HG02678 (cell line): Measurements from ENCODE around the gene PDE4B.

Source experiments
- ATAC-seq: cut with Tn5 transposase; IDR thresholded peaks from one replicate; pipeline ENCODE4 v1.9.1; 2021; ENCODE audit warnings: mild to moderate bottlenecking, moderate library complexity; ENCODE audit not compliant: unreplicated experiment

The PDE4B gene

DNA sequence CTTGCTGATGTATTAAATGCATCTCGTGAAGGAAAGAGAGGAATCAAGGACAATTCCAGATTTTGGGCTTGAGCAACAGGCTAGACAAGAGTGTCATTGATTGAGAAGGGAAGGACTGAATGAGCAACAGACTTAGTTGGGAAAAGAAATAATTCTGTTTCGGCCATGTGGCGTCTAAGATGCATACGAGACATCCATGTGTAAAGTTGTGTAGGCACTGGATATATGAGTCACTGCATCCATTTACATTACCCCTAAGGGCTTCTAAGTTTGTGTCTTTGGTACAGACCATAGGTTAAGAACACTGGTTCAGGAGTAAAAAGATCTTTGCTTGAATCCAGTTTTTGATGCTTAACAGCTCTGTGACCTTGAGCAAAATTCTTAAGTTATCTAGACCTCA, 434.3 kb downstream of the PDE4B start:
- no peak for ATAC-seq

DNA sequence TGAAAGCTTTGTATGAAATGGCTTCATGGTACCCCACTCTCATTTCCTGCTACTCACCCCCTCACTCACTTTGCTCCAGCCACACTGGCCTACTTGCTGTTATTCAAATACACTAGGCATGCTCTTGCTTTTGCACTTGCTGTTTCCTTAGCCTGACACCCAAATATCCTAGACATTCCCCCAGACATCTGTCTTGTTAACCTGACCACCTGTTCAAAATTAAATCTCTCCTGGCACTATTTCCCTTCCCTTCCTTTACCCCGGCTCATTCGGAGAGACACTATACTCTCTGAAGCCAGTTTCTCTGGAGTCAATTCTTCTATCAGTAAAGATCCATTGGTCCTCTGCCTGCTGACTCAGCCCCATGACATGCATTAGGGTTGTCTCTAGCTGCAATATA, 435.3 kb downstream of the PDE4B start:
- ATAC-seq: no peak

DNA sequence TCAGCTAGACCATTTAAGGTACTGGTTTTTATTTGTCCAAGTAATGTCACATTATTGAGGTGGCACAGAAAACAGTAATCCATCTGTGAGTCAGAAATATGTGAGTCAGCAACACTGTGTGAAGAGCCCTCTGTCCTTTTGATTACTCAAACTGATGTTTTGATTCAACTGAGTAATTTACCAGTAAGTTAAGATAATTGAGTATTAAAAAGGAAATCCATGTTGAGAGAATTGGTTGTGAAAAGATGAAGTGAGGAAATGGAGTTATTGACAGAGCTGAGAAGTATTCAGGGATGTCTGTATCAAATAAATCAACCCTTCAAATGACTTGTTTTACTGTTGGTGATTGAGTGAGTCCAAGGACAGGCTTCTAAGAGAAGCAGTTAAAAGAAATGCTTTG, 438.5 kb downstream of the PDE4B start:
- ATAC-seq: no peak

DNA sequence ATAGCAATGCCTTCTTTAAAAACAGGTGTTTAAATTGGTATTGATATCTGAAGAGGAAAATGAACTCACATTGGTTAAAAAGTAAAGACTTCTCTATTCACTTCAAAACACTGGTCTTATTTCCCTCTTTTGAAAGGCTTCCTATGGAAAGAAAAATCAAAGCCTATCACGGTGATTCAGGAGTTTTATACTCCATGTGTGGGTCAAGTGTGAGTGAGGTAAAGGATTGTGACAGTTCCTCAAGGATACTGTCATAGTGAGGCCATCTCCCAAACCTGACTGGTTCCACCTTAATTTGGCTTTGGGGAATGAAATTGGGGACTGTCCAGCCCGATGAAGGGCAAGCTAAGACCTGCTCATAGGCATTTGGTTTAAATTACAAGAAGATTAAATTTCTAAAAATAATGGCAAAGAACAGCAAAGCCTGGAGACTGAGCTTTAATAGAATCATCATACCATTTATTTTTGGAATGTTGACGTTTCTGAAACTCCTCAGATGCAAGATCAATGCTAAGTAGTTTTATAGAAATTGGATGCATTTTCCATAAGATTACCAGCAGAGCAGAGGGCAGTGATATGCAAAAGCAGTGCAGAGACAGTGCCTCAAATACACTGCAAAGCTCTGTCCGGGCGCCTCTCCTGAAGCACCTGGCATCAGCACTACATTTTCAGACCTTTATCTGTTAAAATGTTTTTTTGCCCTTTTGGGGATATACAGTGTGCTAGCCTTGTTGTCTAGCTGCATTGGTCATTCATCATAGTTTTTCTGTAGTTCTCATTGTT, 439.2 kb downstream of the PDE4B start:
- ATAC-seq: no peak

DNA sequence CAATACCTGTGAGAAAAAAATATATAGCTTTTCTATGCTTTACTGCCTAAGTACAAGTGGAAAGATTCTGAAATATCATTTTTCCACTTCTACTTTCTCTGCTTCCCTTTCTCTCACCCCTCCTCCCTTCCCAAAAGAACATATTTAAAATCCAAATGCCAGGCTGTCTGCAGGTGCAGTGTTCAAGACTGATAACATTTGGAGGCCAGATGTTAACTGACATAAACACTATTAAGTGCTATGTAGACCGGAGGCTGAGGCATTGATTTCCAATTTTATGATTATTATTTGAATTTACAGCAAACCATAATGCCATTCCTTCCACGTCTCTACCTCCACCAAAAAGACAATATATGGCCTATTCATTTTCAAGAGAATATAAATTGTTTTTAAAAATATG, 444.3 kb downstream of the PDE4B start:
- ATAC-seq: no peak

DNA sequence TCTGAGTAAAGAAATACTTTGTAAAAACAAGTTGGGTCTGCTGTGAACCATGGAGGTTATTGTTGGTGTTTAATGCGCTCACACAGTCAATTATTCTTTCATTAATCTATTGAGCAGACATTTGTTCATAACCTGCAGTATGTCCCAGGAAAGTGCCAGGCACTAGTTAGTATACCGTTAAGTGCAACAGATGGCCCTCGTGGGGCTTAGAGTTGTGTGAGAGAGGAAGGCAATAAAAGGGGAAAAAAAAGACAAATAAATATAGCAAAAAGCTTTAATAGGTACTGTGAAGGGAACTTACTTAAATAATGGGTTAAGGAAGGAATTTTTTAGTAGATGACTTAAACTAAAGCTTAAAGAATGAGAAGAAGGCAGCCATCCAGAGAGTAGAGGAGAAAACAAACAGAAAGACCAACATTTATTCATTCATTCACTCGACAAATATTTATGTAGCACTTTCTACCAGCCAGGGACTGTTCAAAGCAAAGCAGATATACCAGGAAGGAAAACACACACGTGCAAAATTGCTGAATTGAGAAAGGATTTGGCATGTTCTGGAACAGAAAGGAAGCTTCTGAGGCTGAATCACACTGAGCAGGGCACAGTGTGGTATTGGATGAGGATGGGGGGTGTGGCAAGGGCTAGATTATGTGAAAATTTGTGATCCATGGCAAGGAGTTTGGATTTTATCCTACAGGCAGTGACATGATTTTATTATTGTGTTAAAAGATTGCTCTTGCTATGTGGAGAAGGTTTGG, 445.2 kb downstream of the PDE4B start:
- no peak for ATAC-seq

DNA sequence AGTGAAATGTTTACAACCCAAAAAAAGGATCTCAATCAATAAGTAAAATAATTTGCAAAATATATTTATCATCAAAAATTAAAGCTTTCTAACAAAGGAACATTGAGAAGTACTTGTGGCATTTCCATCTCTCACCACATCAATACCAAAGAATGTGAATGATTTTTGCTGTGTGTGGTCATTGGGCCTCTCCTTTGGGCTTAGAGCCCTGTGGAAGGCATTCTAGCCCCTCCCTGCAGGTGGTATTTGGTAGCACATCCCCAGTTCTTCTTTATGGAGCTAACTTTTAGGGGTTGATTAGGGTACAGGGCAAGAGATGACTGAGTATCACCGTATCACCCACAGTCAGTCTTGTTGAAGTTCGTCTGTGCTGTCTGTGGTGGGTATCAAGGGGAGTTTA, 447.1 kb downstream of the PDE4B start:
- ATAC-seq: no peak

DNA sequence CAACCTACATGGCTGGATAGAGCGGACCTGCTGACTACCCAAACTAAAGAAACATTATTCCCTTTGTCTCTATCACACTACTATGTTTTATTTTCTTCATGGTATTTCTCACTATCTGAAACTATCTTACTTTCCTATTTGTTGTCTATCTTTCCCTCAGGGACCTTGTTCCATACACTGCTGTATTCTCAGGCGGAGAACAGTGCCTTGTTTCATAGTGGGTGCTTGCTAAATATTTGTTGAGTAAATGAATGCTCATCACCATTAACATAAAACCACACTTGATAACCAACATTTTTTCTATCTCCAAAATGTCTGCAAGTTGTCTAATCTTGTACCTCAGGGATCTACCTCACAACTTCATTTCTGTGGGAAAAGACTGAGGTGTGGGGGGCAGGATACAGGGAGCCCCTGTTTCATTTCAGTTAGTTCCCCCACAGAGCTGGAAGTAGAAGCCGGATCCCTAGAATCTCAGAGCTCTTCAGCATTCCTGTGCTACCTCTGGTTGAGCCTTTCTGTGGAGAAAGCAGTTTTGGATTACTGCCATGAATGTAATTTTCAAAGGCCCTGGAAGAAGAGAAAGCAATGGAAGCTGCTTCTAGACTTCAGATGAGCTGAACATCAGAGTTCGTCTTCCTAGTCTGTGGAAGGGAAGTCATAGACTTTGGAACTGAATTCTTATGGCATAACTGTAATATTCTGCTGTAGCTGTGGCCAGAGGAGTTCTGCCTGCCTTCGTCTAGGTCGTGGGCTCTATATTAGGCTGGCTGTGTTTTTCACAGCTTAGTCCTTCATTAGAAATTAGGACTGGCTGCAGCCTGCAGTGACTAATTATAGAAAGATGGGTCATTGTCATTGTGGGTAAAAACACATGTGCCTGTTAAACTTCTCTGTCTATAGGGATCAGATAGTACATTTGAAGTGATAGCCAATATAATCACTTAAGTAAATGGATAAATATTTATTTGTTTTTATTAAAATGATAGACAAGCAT, 448.1 kb downstream of the PDE4B start:
- ATAC-seq: no peak

DNA sequence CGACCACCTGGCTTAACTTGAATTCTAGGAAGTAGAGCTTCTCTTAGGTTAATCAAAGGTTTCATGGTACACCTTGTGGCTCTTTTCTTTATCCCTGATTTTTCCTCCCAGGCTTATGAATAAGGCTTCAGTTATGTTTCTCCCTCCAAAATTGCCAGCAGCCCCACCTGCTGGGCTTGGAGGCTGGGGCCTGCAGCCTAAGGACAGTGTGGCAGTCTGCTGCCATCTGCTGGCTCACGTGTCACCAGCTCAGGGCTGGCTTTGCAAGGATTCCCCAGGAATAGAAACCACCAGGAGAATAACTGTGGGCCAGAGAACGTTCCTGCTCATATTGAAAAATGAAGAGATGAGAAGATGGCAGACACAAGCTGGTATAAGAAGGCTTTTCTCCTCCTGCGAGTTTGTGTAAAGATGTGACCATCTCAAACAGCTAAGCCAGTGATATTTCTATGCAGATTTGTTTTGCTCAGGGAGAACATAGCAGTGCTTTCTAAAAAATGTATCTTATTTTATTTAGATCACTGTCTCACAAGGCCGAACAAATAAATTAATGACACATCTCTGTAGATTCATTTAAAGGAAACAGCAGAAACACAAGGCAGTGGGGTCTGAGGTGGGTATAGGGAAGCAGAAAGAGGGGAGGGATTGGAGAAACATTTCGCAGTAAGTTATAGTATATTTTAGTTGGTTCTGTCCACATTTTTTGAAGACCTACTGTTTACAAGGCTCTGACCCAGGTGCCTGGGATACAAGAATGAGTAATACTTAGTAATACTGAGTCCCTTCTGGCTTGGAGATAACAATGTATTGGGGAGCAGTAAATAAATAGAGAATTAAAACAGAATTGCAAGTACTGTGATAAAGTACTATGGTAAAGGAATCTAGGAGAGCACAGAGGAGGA, 450.2 kb downstream of the PDE4B start:
- ATAC-seq: peak; percentile 93

DNA sequence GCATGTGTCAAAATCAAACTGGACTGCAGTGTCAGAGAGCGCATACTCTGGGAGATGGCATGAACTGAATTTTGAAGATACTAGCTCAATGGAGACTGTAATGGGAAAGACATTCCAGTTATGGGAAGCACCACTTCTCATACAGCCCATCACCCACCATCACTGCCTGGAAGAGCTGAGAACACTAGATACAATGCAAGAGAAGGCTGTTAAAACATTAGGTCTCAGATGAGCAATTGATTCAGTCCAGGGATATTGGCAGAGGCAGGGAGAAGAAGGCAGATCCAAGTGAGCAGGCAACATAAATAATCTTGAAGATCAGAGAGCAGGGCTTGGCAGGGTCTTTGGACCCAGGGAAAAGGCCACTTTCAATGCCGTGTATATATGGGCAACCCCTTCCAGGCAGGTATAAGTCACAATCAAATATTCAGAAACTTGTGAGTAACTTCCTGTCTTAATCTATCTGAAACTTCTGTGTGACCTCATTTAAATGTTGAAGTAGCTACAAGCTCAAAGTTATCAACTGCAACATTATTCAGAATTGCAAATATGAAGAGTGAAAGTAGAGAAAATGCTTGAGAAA, 450.9 kb downstream of the PDE4B start:
- ATAC-seq: peak; percentile 32

DNA sequence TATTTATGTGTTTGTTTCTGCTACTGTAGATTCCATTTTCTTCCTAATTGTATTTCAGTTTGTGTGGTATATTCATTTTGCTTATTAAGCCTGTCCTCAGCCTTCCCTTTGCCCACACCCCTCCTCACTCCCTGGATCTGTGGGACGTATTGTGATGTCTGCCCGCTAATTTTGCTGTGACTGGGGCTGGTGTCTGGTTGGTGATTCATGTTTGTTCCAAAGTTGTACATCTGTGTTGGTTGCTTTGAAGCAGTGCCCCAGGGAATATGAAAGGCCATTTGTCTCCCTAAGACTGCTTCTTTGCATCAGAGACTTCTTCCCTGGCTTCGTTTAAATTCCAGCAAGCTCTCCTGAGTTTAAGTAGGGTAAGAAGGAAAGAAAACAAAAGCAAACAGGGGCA, 451.7 kb downstream of the PDE4B start:
- ATAC-seq: no peak

DNA sequence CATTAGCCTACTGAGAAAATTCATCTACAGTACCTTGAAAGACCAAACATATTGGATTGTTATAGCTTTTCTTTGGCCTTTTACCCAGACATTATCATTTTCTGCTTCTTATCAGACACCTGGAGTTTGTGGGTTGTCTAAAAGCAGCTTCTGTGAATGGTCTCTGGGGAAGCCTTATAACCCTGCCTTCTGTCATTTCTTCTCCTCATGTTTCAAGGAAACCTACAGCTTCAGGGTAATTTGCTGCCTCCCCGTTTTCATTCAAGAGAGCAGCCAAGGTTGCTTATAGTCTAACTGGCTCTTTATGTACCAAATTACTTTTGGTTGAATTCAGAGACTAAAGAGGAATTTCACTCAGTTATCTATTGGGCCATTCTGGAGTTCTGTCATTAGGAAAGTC, 453.0 kb downstream of the PDE4B start:
- ATAC-seq: no peak

DNA sequence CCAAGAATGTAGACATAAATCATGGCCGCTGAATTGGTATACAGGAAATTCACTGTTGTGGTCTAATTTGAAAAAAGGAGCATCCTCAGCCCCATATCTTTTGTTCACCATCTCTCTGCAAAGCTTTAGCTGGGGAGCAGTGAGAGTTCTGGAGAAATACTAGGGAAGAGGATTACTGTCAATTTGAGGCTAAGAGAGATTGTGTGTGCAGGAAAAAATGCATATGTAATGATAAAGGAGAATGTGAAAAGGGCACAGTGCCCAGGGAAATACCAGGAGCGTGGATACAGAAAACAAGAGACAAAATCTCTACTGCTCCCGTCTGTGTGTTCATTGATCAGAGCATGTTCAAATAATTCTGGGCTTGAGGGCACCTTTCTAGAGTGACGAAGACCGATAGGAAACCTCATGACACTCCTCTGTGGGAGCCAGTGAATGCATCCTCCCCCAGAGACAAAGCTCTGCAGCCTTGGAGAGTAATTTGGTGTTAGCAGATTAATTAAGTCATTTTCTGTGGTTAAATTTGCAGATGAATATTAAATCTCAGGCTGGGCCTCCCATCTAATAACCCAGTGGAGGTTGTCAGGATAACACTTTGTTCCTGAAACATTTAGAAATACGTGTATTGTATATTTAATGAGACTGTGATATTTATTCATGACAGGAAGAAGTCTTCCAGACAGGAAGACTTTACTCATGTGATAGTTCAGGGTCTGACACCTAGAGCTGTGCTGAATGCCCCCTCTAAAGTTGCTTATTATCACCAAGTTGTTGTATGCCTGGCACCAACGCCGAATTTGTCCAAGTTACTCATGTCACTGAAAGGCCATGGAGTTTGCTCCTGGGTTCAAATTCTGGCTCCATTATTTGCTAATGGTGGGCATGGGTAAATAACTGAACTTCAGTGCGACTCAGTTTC, 453.9 kb downstream of the PDE4B start:
- no peak for ATAC-seq

DNA sequence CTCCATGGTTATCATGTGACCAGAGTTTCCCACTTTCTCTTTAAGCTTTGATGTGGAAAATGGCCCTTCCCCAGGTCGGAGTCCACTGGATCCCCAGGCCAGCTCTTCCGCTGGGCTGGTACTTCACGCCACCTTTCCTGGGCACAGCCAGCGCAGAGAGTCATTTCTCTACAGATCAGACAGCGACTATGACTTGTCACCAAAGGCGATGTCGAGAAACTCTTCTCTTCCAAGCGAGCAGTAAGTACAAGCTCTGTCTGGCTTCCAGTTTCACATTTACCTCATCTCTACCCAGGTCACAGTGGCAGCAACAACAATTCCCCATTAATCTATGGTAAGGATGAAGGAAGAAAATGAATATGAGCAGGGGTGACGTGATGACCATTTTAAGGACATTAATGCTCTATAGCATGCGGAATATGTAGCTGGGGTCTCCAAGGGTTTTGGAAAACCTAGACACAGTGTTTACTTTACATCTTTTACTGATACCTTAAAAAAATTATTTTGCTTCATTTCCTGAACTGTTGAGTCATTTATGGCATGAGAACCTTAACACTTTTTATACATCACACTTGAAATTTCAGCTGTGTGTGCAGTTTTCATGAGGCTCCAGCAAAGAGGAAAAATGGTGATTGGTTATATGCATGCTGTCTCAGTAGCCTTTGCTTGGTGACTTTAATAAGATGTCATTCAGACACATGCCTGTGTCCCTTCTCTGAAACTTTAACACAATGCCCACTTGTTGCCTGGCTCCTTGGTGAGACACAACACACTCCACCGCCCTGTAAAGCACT, 454.9 kb downstream of the PDE4B start:
- ATAC-seq: no peak

DNA sequence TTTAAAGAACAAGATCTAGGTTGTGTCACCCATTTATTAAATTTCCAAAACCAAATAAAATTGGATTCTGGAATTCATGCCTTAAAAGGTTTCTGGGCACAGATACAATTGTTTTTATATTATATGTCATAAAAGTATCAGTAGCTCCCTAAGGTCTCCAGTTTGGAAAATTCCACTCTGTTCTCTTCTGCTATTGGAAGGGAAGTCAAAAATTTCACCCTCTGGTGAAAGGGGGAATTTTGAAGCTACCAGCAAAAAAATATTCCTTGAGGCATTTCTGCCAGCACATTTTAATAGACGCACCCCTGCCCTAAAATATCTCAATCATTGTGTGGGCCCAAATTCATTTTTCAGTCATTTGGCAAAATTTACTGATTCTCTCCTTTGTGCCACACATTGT, 455.6 kb downstream of the PDE4B start:
- no peak for ATAC-seq

DNA sequence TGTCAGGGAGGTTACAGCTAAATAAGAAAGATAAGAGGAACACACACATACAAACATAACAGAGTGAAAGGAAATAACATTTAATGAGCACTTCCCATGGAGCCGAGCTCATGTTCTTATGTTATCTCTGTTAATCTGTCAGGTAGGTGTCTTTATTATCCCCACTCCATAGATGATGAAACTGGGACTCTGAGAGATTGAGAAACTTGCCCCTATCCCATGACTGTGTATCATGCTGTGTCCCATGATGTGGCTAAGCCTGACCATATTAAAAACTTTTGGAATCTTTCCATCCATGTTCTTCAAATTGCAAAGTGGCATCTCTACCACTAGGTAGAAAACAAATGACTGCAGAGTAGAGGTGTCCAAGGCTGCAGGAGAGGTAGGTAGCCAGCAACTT, 456.1 kb downstream of the PDE4B start:
- no peak for ATAC-seq

DNA sequence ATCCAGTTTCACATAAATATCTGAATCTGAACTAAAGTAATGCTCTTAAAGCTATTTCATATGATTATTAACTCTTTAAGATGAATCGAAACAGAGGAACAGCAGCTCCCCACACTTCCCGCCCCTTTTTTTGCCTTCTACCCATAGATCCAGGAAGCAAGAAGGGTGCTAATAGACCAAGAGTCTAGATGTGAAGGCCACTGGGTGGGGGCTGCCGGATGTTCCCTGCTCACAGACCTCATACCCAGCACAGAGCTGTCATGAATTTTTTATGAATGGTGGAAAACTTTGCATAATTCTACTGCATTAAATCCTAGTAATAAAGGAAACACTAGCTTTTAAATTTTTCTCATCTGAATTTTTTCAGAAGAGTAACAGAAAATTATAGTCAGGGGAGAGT, 457.4 kb downstream of the PDE4B start:
- ATAC-seq: no peak

DNA sequence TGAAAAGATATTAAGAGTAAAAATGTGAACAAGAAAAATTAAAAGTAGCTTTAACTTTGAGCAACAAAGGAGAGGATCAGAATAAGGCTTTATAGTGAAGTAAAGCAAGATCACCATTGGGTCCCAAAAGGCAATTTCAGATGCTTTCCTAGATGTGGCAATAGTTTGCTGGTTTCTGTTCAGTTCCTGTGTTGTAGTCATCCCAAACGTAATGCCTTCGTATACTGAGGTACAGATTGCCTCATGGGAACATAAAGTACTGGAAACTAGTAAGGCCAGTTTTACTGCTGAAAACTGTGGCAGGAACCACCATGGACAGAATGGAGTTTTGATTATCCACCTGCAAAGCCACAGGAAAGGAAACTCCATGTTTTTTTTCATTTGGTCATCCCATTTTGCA, 457.8 kb downstream of the PDE4B start:
- ATAC-seq: no peak
